ENCODE measurements around the gene SMIM10L2A.
"Not testable (repeated sequence)": the region's sequence is repeated elsewhere in the genome, so short reads cannot be mapped to it uniquely, and the experiment has no call there.

SMIM10L2A gene

GRCh38 chrX:135396566-135396965 is 25.2 kb upstream of the SMIM10L2A start:
- DNase-seq (ENCODE audit: extremely low spot score): no peak
- POLR2A ChIA-PET: no interaction called here
- no peak for TF ChIP-seq CTCF (IDR thresholded peaks at IDR 0.05; ENCODE audit: control extremely low read depth, extremely low read depth, low read depth, missing control alignments)
- CTCF ChIA-PET: no interaction called here

- DNase-seq (ENCODE audit: extremely low spot score): no peak
- POLR2A ChIA-PET: no interaction called here
- CTCF ChIA-PET: no interaction called here
- no peak for TF ChIP-seq CTCF (IDR thresholded peaks at IDR 0.05; ENCODE audit: control extremely low read depth, extremely low read depth, low read depth, missing control alignments)
Observed at GRCh38 chrX:135397652-135398051, 24.1 kb upstream of the SMIM10L2A start.

- ChIA-PET CTCF (no interaction called here), POLR2A (no interaction called here)
- TF ChIP-seq CTCF (IDR thresholded peaks at IDR 0.05; ENCODE audit: control extremely low read depth, extremely low read depth, low read depth, missing control alignments): no peak
- DNase-seq (ENCODE audit: extremely low spot score): no peak
Observed at GRCh38 chrX:135403374-135403773, 18.4 kb upstream of the SMIM10L2A start.

- POLR2A ChIA-PET; CTCF ChIA-PET; DNase-seq (ENCODE audit: extremely low spot score): not testable (repeated sequence)
Observed at GRCh38 chrX:135406428-135406827, 15.3 kb upstream of the SMIM10L2A start.

GRCh38 chrX:135408794-135409193 is 12.9 kb upstream of the SMIM10L2A start:
- POLR2A ChIA-PET: no interaction called here
- CTCF ChIA-PET: no interaction called here
- TF ChIP-seq CTCF (IDR thresholded peaks at IDR 0.05; ENCODE audit: control extremely low read depth, extremely low read depth, low read depth, missing control alignments): no peak
- no peak for DNase-seq (ENCODE audit: extremely low spot score)

- no peak for TF ChIP-seq CTCF (IDR thresholded peaks at IDR 0.05; ENCODE audit: control extremely low read depth, extremely low read depth, low read depth, missing control alignments)
- POLR2A ChIA-PET: no interaction called here
- no peak for DNase-seq (ENCODE audit: extremely low spot score)
- CTCF ChIA-PET: no interaction called here
Observed at GRCh38 chrX:135410861-135411627, 10.7 kb upstream of the SMIM10L2A start.

GRCh38 chrX:135411893-135412292 is 9.9 kb upstream of the SMIM10L2A start:
- ChIA-PET CTCF (no interaction called here), POLR2A (no interaction called here)
- no peak for DNase-seq (ENCODE audit: extremely low spot score)
- TF ChIP-seq CTCF (IDR thresholded peaks at IDR 0.05; ENCODE audit: control extremely low read depth, extremely low read depth, low read depth, missing control alignments): no peak

Measured in GM10248 (cell line).